Fibroblast of lung (primary cell): Measurements from ENCODE around the gene TRMU.

Source experiments
- EZH2 ChIP-seq: IDR thresholded peaks from 2 replicates; pipeline ENCODE4 v1.5.1; 2012; ENCODE audit warnings: low read length, control low read depth, mild to moderate bottlenecking; ENCODE audit errors: missing control alignments
- TF ChIP-seq, protein P1 (sequence below), 2 donors: IDR thresholded peaks in 1 of 2; conservative IDR thresholded peaks in 1 of 2; 1 replicate in 1 of 2; 2 replicates in 1 of 2; pipeline ENCODE4 v1.5.1; 2011 to 2012; ENCODE audit warnings: low read length in 2 of 2, control low read depth in 1 of 2, inconsistent platforms in 1 of 2, low read depth in 1 of 2, mild to moderate bottlenecking in 1 of 2

GRCh38 chr22:46392137-46392844 lies 56.8 kb downstream of the TRMU start:
- TF ChIP-seq, protein P1, sequence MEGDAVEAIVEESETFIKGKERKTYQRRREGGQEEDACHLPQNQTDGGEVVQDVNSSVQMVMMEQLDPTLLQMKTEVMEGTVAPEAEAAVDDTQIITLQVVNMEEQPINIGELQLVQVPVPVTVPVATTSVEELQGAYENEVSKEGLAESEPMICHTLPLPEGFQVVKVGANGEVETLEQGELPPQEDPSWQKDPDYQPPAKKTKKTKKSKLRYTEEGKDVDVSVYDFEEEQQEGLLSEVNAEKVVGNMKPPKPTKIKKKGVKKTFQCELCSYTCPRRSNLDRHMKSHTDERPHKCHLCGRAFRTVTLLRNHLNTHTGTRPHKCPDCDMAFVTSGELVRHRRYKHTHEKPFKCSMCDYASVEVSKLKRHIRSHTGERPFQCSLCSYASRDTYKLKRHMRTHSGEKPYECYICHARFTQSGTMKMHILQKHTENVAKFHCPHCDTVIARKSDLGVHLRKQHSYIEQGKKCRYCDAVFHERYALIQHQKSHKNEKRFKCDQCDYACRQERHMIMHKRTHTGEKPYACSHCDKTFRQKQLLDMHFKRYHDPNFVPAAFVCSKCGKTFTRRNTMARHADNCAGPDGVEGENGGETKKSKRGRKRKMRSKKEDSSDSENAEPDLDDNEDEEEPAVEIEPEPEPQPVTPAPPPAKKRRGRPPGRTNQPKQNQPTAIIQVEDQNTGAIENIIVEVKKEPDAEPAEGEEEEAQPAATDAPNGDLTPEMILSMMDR (conservative IDR thresholded peaks at IDR 0.05 in 1 of 2, IDR thresholded peaks at IDR 0.05 in 1 of 2; ENCODE audit: low read depth in 1 of 2, low read length in 2 of 2): no peak
- TF ChIP-seq EZH2: no peak
